HG03575 (cell line): ENCODE measurements around the gene USHBP1.
"Not testable (repeated sequence)": the region's sequence is repeated elsewhere in the genome, so short reads cannot be mapped to it uniquely, and the experiment has no call there.

Source experiments
- ATAC-seq: cut with Tn5 transposase; IDR thresholded peaks from one replicate; pipeline ENCODE4 v1.9.1; 2021; ENCODE audit not compliant: unreplicated experiment, insufficient number of reproducible peaks, low FRiP score; ENCODE audit errors: extremely low read depth

The USHBP1 gene

DNA sequence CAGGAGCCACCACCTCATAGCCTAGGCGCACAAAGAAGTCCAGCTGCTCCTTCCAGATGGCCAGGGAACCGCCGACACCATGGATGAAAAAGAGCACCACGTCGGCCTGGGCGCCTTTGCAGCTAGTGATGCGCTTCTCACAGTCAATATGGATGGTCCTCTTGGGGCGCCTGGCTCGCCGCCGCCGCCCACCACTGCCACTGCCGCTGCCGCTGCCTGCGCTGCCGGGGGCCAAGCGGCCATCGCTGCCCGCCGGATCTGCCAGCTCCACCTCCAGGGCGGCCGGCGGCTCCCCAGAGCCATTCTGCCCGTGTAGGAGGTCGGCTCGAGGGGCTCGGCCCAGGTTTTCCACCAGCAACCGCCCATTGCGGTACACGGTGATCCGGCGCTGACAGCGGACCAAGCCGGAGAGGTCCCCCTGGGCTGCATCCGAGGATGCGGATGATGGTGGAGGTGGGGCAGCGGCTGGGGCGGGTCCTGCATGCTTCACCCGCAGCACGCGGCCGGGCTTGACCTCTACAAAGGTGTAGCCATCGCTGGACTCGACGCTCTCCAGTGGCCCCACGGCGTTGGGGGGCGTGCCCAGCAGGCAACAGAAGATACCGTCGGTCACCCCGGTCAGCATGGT lies 36.6 kb upstream of the USHBP1 start:
- no peak for ATAC-seq

- no peak for ATAC-seq
Measured at GRCh38 chr19:17296976-17297375, 32.4 kb upstream of the USHBP1 start.

- no peak for ATAC-seq
Measured at GRCh38 chr19:17296273-17296672, 31.7 kb upstream of the USHBP1 start.

DNA sequence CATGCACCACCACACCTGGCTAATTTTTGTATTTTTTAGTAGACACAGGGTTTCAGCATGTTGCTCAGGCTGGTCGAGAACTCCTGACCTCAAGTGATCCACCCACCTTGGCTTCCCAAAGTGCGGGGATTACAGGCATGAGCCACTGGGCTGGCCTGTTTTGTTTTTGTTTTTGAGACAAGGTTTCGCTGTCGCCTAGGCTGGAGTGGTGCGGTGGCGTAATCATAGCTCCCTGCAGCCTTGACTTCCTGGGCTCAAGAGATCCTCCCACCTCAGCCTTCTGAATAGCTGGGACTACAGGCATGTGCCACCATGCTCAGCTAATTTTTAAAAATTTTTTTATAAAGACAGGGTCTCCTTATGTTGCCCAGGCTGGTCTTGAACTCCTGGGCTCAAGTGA lies 31.0 kb upstream of the USHBP1 start:
- ATAC-seq, result not testable (repeated sequence)

DNA sequence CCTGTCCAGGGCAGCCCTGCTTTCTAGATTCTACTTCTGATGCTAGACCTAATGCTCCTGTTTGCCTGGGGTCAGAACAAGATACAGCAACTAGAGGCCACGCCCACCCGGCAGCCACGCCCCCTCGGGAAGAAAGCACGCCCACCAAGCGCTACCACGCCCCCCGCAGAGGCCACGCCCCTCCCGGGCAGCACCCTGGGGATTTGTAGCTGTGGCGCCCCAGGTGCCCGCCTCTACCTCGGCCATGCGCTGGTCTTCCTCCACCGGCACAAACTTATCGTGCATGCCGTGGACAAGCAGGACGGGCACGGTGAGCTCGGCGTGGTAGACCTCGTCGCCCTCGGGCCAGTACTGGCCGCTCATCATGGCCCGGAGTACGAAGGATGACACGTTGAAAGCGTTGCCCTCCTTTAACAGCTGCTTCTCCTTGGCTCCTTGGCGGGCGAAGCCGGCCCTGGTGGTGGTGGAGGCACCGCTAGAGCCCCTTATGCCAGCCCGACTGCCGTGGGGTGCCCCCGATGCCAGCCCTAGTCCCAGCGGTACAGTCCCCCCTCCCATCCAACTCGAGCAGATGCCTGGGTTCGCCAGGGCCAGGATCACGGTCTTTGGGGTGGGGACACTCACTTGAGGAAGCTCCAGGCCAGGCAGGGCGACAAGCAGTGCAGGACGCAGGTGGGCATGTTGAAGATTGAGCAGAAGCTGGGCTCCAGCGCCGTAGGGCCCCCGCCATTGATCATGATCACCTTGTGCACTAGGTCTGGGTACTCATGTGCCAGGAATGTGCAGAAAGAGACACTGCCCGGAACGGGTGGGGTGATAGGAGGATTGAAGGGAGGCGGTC lies 29.7 kb upstream of the USHBP1 start:
- ATAC-seq, result no peak

DNA sequence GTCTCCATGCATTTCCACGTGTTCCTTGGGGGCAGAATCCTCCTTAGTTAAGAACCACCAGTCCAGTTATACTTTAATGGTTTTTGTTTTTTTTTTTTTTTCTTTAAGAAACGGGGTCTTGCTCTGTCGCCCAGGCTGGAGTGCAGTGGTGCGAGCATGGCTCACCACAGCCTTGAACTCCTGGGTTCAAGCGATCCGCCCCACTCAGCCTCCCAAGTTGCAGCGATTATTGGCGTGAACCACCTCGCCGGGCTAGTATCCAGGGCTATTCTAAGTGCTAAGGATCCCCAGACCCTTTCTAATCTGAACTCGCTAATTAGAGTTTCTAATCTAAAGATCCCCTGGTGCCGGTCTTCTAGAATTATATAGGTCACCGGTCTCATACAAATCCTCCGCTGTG lies 29.1 kb upstream of the USHBP1 start:
- ATAC-seq, result no peak

GRCh38 chr19:17292301-17293074 lies 27.9 kb upstream of the USHBP1 start:
- ATAC-seq, result no peak

GRCh38 chr19:17289489-17289888 lies 24.9 kb upstream of the USHBP1 start:
- no peak for ATAC-seq

- ATAC-seq, result no peak
Measured at GRCh38 chr19:17286752-17287151, 22.2 kb upstream of the USHBP1 start.

DNA sequence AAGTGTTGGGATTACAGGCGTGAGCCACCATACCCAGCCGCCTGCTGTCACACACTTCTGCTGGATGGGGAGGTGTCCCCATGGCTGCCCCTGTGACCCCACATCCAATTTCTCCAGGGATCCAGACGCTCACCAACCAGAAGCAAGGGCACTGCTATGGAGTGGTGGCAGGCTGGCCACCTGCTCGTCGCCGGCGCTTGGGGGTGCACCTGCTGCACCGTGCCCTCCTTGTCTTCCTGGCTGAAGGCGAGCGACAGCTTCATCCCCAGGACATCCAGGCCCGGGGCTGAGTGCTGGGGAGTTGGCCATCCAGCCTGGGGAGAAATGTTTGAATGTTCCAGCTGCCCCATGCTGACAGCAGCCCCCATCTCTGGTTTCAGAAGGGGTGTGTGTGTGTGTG lies 21.7 kb upstream of the USHBP1 start:
- ATAC-seq, result no peak

DNA sequence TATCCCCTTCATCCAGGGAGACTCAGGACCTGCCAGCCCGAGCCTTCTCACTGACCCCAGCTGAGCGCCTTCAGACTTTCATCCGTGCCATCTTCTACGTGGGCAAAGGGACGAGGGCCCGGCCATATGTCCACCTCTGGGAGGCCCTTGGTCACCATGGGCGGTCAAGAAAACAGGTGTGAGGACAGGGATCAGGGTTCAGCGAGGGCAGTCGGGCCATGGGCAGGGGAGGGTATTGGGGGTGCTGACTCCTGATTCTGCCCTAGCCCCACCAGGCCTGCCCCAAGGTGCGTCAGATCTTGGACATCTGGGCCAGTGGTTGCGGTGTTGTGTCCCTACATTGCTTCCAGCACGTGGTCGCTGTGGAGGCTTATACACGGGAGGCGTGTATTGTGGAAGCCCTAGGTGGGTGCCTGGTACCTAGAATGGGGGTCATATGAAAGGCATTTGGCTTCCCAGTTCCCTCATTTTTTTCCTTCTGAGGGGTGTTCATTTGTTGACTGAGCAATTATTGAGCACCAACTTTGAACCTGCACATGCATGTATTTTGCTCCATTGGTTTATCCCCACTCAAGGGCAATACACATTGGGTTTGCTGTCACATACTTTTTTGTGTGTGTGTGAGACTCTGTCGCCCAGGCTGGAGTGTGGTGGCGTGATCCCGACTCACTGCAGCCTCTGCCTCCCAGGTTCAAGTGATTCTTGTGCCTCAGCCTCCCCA lies 21.0 kb upstream of the USHBP1 start:
- no peak for ATAC-seq

GRCh38 chr19:17283504-17283996 lies 19.0 kb upstream of the USHBP1 start:
- ATAC-seq, result no peak

DNA sequence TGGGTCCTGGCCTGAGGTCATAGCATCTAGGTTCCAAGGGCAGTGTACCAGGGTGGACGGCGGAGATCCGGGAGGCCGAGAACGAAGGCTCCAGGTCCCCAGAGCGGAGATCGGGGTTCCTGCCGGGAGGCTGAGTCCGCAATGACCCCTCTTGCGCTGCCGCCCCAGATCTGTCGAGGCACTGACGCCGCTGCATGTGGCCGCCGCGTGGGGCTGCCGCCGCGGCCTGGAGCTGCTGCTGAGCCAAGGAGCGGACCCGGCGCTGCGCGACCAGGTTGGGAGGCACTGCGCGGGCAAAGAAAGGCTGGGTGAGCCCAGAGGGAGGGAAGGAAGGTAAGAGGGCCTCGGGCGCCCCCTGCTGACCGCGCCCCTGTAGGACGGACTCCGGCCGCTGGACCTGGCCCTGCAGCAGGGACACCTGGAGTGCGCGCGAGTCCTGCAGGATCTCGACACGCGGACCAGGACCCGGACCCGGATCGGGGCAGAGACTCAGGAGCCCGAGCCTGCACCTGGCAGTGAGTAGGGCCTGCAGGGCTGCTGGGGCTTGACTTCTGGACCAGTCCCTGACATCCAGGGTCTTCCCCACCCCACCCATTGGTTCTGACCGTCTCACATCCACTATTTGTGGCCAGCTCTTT lies 18.1 kb upstream of the USHBP1 start:
- no peak for ATAC-seq

DNA sequence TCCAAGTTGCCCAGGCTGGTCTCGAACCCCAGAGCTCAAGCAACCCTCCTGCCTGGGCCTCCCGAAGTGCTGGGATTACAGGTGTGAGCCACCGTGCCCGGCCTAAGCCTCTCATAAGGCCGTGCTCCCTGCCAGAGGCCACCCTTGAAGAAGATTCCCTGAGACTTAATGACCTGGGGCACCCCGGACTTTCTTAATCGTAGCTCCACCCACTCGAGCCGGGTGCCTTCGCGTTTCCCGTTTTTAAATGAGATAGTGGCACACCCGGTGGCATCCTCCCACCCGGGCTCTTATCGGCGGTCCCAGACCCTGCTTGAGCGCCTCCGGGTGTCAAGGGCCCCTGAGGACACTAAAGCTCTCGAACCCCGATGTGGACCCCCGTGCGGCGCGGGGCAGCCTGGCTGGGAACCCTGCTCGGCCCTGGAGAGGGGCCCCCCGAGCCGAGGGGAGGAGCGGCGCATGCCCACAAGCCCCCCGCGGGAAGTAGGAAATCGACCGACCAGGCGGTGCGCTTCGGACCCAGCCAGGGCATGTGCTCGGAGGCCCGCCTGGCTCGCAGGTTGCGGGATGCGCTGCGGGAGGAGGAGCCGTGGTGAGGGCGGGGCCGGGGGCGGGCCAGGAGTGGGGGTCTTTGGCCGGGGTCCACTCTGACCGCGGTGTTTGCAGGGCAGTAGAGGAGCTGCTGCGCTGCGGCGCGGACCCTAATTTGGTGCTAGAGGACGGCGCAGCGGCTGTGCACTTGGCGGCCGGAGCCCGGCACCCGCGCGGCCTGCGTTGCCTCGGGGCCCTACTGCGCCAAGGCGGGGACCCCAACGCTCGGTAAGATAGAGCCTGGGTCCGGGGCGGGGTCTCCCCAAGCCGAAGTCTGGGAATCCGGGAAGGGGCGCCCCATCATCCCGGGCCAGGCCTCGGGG lies 17.1 kb upstream of the USHBP1 start, which contains the start of gene ANKLE1:
Gene ANKLE1 (plus strand): TSS at position 511 of the 914 bp plus-strand sequence. CDS start 20 bp downstream, at position 531.
- ATAC-seq, result no peak

DNA sequence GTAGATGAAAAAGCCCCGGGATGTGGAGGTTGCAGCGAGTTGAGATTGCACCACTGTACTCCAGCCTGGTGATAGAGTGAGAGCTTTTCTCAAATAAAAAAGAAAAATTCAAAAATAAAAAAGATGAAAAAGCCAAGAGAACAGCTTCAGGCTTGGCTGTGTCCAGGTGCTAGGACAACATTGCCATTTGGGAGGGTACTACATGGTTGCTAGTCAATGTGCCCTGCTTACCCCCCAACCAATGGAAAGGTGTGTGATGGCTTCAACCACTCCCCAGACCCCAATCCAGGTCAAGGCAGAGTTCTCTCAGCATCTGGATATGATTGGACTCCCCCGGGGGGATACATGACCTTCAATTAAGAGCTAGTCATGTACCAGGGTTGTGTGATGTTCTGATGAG lies 14.9 kb upstream of the USHBP1 start:
- ATAC-seq, result no peak

- no peak for ATAC-seq
Measured at GRCh38 chr19:17275441-17276175, 11.1 kb upstream of the USHBP1 start.

GRCh38 chr19:17274892-17275291 lies 10.3 kb upstream of the USHBP1 start:
- ATAC-seq, result not testable (repeated sequence)
